ENCODE measurements around the gene CISD1. TPM values are rescaled to one million over a fixed set of nuclear protein-coding genes. Genes with fewer than 3 reads are reported as not detected.

Gene CISD1
- total RNA-seq, 1 experiment from 2014 or later: 75.3 TPM

- Histone ChIP-seq H3F3A (ENCODE audit: insufficient read depth, low read depth) (no peaks in the 10 kb centered on the region), H4K20me1 (ENCODE audit: insufficient read depth) (no peaks in the 10 kb centered on the region), H3K4me2 (no peak overlapping the region), H3K79me2 (ENCODE audit: low read depth) (0 out of 2 replicates have a peak, but pooled peaks cover 6% of the 10 kb centered on the region), H2AFZ (no peak overlapping the region), H3K4me3 (no peak overlapping the region), H3K27ac (no peak overlapping the region), H3K36me3 (ENCODE audit: low read depth) (no peaks in the 10 kb centered on the region), H3K4me1 (replicated peaks; ENCODE audit: insufficient read depth) (peaks cover 11% of the 10 kb centered on the region), H3K9me3 (ENCODE audit: insufficient read depth, low read depth) (no peaks in the 10 kb centered on the region), H3K27me3 (ENCODE audit: insufficient read depth, low read depth) (no peaks in the 10 kb centered on the region), H3K9me2 (ENCODE audit: insufficient read depth) (no peaks in the 10 kb centered on the region)
- no peak for TF ChIP-seq CTCF (conservative IDR thresholded peaks at IDR 0.05)
- no peak for TF ChIP-seq EZH2 (IDR thresholded peaks at IDR 0.05; ENCODE audit: low read depth)
- DNase-seq: no peak
- POLR2A ChIA-PET (ENCODE audit: unreplicated experiment): no interaction called here
- no TSS peak for BruUV-seq (replicated peaks)
- intact Hi-C loops (cut with micrococcal nuclease; ENCODE audit: unreplicated experiment): no loop called here
- CTCF ChIA-PET: no interaction called here
These were observed 29.3 kb upstream of the CISD1 start for GRCh38 chr10:58239561-58240169.

GRCh38 chr10:58240531-58240930 lies 28.4 kb upstream of the CISD1 start:
- H3F3A ChIP-seq (ENCODE audit: insufficient read depth, low read depth): no peaks in the 10 kb centered on the region
- intact Hi-C loops (cut with micrococcal nuclease; ENCODE audit: unreplicated experiment): no loop called here
- TF ChIP-seq CTCF (conservative IDR thresholded peaks at IDR 0.05) (no peak), EZH2 (IDR thresholded peaks at IDR 0.05; ENCODE audit: low read depth) (no peak)
- H3K9me2 ChIP-seq (ENCODE audit: insufficient read depth): no peaks in the 10 kb centered on the region
- CTCF ChIA-PET: interaction anchor here (0.6 kb wide), 2 partner anchors 9 to 19 kb away, joined by 3 to 5 read pairs; no protein-coding TSS in a partner anchor
- no peak overlapping the region for H3K4me3 ChIP-seq
- H4K20me1 ChIP-seq (ENCODE audit: insufficient read depth): no peaks in the 10 kb centered on the region
- H3K9me3 ChIP-seq (ENCODE audit: insufficient read depth, low read depth): 0 out of 2 replicates have a peak, but pooled peaks cover 3% of the 10 kb centered on the region
- H3K4me2 ChIP-seq: no peak overlapping the region
- DNase-seq: no peak
- 0 out of 2 replicates have a peak, but pooled peaks cover 9% of the 10 kb centered on the region for H3K79me2 ChIP-seq (ENCODE audit: low read depth)
- POLR2A ChIA-PET (ENCODE audit: unreplicated experiment): no interaction called here
- no peak overlapping the region for H3K27ac ChIP-seq
- no peaks in the 10 kb centered on the region for H3K36me3 ChIP-seq (ENCODE audit: low read depth)
- no TSS peak for BruUV-seq (replicated peaks)
- H2AFZ ChIP-seq: no peak overlapping the region
- peaks cover 11% of the 10 kb centered on the region for H3K4me1 ChIP-seq (replicated peaks; ENCODE audit: insufficient read depth)
- H3K27me3 ChIP-seq (ENCODE audit: insufficient read depth, low read depth): no peaks in the 10 kb centered on the region

GRCh38 chr10:58241346-58241745 lies 27.6 kb upstream of the CISD1 start:
- Histone ChIP-seq H3K9me3 (ENCODE audit: insufficient read depth, low read depth) (0 out of 2 replicates have a peak, but pooled peaks cover 3% of the 10 kb centered on the region), H3K4me1 (replicated peaks; ENCODE audit: insufficient read depth) (peaks cover 11% of the 10 kb centered on the region), H3K9me2 (ENCODE audit: insufficient read depth) (no peaks in the 10 kb centered on the region), H4K20me1 (ENCODE audit: insufficient read depth) (no peaks in the 10 kb centered on the region), H3K27me3 (ENCODE audit: insufficient read depth, low read depth) (no peaks in the 10 kb centered on the region), H3K27ac (no peak overlapping the region), H3K36me3 (ENCODE audit: low read depth) (no peaks in the 10 kb centered on the region), H3K79me2 (ENCODE audit: low read depth) (0 out of 2 replicates have a peak, but pooled peaks cover 9% of the 10 kb centered on the region), H3K4me2 (no peak overlapping the region), H2AFZ (no peak overlapping the region), H3F3A (ENCODE audit: insufficient read depth, low read depth) (no peaks in the 10 kb centered on the region), H3K4me3 (no peak overlapping the region)
- CTCF ChIA-PET: interaction anchor here (0.6 kb wide), 1 partner anchor 20 kb away, joined by 3 read pairs; no protein-coding TSS in a partner anchor
- no TSS peak for BruUV-seq (replicated peaks)
- POLR2A ChIA-PET (ENCODE audit: unreplicated experiment): interaction anchor here (0.6 kb wide), 1 partner anchor 27 kb away, joined by 3 read pairs; the partner anchor contains the start of gene CISD1
- no peak for DNase-seq
- no peak for TF ChIP-seq EZH2 (IDR thresholded peaks at IDR 0.05; ENCODE audit: low read depth)
- TF ChIP-seq CTCF (conservative IDR thresholded peaks at IDR 0.05): no peak
- intact Hi-C loops (cut with micrococcal nuclease; ENCODE audit: unreplicated experiment): no loop called here
